ENCODE data around the gene LYRM9.
"Not testable (repeated sequence)": the region's sequence is repeated elsewhere in the genome, so short reads cannot be mapped to it uniquely, and the experiment has no call there.

Gene LYRM9

DNA sequence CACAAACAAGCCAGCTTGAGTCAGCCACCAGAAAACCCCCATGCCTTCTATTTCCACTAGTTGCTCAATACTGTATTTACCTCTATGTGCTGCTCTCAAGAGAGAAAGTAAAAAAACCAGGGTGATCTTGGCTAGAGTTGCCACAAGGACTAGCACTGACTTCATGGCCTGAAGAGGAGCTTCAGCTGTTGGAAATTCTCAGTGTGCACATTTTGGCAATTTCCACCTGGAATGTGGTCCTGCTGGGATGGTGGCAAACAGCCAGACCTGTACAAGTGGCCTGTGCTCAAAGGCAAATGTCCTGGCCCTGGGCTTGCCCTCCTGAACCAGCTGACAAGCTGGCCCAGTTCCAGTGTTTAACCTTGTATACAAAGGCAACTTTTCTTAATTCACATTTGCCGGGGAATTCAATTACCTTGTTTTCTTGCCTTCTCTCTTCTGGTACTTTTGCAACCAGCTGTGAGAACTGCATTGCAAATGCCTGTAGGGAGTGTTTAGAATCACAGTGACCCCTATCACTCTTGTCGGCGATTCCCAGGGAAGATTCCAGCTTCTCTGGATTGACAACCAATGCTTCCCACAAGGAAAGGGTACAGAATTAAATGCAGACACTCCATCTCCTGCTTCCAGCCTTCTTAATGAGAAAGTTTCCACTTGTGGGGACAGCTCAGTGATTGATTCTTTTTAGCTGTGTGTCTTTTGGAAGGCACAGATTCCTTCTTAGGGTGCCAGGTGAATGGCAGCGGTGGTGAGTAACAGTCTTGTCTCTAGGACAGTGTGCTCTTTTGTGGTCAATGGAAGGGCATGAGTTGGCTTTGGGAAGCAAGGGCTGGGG lies 53.4 kb downstream of the LYRM9 start:
- not testable (repeated sequence) for DNase-seq (ENCODE audit: low read depth)

DNA sequence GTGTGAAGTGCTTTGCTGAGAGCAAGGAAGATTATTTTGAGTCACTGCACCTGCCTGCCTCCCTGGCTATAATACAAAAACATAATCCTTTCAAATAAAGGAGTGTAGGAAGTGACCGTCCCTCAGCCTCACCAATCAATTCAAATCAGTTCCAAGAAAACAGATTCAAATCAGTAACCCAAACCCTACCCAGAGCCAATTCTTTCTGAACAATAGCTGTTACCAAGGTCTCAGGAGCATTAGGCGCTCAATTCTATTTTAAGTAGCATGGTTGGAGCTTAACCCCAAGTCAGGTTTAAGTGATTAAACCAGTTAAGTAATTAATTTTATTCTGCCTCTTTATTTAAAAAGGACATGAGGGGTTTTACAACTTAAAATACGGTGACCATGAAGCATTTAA lies 54.6 kb downstream of the LYRM9 start:
- DNase-seq (ENCODE audit: low read depth) = not testable (repeated sequence)

DNA sequence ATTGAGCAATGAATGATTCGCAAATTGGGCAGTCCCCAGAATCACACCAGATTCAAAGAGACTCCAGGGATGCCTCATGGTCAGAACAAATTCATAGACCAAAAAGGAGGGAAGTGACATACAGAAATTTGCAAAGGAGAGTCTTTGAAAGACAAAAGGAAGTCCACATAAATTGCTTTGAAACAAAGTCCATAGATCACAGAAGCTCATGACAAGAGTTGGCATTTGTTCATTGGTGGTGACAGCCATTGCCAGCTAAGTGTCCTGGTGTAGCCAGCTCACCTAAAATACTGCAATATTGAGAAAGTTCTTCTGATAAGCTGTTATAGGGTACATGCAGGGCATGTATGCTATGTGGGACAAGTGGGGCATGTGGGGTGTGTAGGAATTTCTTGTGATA lies 55.4 kb downstream of the LYRM9 start:
- not testable (repeated sequence) for DNase-seq (ENCODE audit: low read depth)

DNA sequence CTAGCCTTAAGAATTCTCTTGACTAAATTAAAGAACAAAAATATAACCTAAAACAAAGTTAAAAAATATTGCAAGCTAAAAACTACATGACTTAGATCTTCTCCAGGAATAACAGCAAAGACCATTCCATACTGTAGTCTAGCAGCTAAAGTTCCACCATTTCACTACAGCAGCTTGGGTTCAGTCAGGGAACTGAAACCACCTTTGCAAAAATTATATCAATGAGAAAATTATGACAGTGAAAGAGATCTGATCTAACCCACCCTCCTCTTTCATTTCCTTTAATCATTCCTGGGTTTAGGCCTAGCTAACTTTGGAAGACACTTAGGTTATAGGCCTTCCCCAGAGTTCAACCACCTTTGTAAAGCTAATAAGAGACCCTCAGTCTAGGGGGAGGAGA lies 56.5 kb downstream of the LYRM9 start:
- no peak for DNase-seq (ENCODE audit: low read depth)

DNA sequence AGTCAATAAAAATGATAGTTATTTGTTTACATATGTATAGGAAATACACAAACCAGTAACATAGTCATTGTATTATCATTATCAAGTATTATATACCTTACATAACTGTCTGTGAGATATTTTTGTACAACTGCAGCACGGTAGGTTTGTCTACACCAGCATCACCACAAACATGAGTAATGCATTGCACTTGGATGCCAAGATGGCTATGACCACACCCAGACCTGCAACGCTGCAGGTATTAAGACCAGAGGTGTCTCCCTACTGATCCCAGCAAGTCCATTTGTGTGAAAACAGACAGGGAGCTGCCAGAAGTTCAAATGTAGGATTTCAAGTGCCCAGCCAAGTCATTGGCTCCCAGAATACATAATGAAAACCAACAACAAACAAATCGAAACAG lies 58.6 kb downstream of the LYRM9 start:
- no peak for DNase-seq (ENCODE audit: low read depth)

DNA sequence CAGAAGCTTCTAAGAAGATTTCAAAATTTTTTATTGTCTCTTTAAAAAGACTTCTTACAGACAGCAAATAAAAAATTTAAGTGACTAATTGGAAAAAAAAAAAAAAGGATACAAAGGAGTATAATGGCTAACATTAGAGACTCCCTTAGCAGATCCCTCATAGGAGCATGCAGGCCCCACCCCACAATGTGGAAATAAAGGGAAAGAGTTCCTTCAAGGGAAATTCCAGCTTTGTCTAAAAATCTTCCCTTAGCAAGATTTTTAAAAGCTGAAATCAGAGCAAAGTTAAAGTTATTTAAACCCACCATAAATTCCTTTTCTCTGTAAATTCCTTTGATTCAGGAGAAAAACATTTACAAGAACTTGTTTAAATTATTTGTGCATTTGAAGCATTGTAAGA lies 60.3 kb downstream of the LYRM9 start:
- no peak for DNase-seq (ENCODE audit: low read depth)

DNA sequence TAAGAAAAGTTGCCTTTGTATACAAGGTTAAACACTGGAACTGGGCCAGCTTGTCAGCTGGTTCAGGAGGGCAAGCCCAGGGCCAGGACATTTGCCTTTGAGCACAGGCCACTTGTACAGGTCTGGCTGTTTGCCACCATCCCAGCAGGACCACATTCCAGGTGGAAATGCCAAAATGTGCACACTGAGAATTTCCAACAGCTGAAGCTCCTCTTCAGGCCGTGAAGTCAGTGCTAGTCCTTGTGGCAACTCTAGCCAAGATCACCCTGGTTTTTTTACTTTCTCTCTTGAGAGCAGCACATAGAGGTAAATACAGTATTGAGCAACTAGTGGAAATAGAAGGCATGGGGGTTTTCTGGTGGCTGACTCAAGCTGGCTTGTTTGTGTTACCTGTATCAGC lies 63.3 kb downstream of the LYRM9 start:
- DNase-seq (ENCODE audit: low read depth) = not testable (repeated sequence)

DNA sequence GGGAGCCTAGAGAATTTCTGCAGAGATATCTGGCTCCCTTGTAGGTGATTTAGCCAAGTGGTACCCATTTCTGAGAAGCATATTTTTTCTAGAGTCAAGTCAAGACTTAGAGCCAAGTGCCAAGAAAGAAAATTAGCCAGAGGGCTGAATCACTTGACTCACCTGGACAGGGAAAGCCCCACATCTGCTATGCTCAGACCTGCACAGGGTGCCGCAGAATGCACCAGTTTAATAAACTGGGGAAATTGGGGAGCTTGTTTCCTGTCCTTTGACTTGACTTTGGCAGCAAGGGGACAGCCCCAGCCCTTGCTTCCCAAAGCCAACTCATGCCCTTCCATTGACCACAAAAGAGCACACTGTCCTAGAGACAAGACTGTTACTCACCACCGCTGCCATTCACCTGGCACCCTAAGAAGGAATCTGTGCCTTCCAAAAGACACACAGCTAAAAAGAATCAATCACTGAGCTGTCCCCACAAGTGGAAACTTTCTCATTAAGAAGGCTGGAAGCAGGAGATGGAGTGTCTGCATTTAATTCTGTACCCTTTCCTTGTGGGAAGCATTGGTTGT lies 63.9 kb downstream of the LYRM9 start:
- DNase-seq (ENCODE audit: low read depth) = not testable (repeated sequence)
